KMS-11 (cell line): ENCODE results near the gene RPL27A.

Source experiments
- H2AFZ ChIP-seq: fragments of 200-600 bp; sonication (generic); 2 replicates; pipeline ENCODE4 v1.6.1; 2016; ENCODE audit warnings: antibody characterized with exemption, mixed run types, low read depth
- H3K27ac ChIP-seq: fragments of 200-600 bp; sonication (generic); 2 replicates; pipeline ENCODE4 v1.6.1; 2016; ENCODE audit warnings: mild to moderate bottlenecking, mixed run types
- H3K27me3 ChIP-seq: fragments of 200-600 bp; sonication (generic); 2 replicates; pipeline ENCODE4 v1.6.1; 2017; ENCODE audit warnings: mild to moderate bottlenecking, low read depth, mixed run types, moderate library complexity; ENCODE audit not compliant: insufficient read depth
- H3K36me3 ChIP-seq: fragments of 200-600 bp; sonication (generic); 2 replicates; pipeline ENCODE4 v1.6.1; 2017; ENCODE audit warnings: mild to moderate bottlenecking, mixed run types; ENCODE audit not compliant: insufficient read depth
- H3K4me1 ChIP-seq: fragments of 200-600 bp; sonication (generic); 2 replicates; pipeline ENCODE4 v1.6.1; 2016; ENCODE audit warnings: mild to moderate bottlenecking, low read depth, mixed run types; ENCODE audit not compliant: poor library complexity, severe bottlenecking
- H3K4me2 ChIP-seq: fragments of 200-600 bp; sonication (generic); 2 replicates; pipeline ENCODE4 v1.7.0; 2016; ENCODE audit warnings: mild to moderate bottlenecking, mixed run types
- H3K4me3 ChIP-seq: fragments of 200-600 bp; sonication (generic); IDR thresholded peaks from 2 replicates; pipeline ENCODE4 v1.6.1; 2017; ENCODE audit warnings: low read depth, low read length, mixed read lengths; ENCODE audit not compliant: insufficient read depth
- H3K79me2 ChIP-seq: fragments of 200-600 bp; sonication (generic); 2 replicates; pipeline ENCODE4 v1.6.1; 2016; ENCODE audit warnings: low read depth, mixed run types; ENCODE audit not compliant: insufficient read depth
- H3K9ac ChIP-seq: fragments of 200-600 bp; sonication (generic); 2 replicates; pipeline ENCODE4 v1.6.1; 2016; ENCODE audit warnings: mild to moderate bottlenecking, mixed run types
- H4K20me1 ChIP-seq: fragments of 200-600 bp; sonication (generic); 2 replicates; pipeline ENCODE4 v1.6.1; 2016; ENCODE audit warnings: mild to moderate bottlenecking, mixed run types; ENCODE audit not compliant: insufficient read depth
- TF ChIP-seq, protein P1 (sequence below): fragments of 200-600 bp; sonication (generic); conservative IDR thresholded peaks from 2 replicates; pipeline ENCODE4 v1.6.1; 2017; ENCODE audit warnings: low read depth, mild to moderate bottlenecking, antibody characterized with exemption, low read length, moderate library complexity, mixed read lengths

RPL27A gene

DNA sequence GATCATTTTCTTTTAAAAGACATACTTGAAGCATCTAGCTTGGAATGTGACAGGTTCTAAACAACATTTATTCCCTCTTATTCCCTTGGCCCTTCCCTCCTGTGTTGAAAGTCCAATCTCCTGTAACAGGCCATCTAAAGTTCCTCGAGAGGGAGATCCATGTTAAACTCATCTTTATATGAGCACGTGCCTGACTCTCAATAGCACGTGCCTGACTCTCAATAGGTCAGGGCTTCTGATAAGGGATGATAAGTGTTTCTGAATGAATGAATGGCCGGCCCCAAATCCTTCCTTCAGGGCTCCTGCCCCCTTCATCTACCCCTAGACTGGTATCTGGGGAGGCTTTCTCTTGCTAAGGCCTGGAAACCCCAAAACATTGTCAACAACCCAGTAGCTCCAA lies 27.2 kb downstream of the RPL27A start:
- Histone ChIP-seq H4K20me1 (no peaks in the 10 kb centered on the region), H3K4me1 (no peaks in the 10 kb centered on the region), H3K27ac (no peak overlapping the region), H3K27me3 (no peaks in the 10 kb centered on the region), H2AFZ (no peak overlapping the region), H3K9ac (no peak overlapping the region), H3K4me3 (no peak overlapping the region), H3K4me2 (no peak overlapping the region), H3K36me3 (no peaks in the 10 kb centered on the region), H3K79me2 (no peaks in the 10 kb centered on the region)
- TF ChIP-seq, protein P1, sequence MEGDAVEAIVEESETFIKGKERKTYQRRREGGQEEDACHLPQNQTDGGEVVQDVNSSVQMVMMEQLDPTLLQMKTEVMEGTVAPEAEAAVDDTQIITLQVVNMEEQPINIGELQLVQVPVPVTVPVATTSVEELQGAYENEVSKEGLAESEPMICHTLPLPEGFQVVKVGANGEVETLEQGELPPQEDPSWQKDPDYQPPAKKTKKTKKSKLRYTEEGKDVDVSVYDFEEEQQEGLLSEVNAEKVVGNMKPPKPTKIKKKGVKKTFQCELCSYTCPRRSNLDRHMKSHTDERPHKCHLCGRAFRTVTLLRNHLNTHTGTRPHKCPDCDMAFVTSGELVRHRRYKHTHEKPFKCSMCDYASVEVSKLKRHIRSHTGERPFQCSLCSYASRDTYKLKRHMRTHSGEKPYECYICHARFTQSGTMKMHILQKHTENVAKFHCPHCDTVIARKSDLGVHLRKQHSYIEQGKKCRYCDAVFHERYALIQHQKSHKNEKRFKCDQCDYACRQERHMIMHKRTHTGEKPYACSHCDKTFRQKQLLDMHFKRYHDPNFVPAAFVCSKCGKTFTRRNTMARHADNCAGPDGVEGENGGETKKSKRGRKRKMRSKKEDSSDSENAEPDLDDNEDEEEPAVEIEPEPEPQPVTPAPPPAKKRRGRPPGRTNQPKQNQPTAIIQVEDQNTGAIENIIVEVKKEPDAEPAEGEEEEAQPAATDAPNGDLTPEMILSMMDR, result no peak

DNA sequence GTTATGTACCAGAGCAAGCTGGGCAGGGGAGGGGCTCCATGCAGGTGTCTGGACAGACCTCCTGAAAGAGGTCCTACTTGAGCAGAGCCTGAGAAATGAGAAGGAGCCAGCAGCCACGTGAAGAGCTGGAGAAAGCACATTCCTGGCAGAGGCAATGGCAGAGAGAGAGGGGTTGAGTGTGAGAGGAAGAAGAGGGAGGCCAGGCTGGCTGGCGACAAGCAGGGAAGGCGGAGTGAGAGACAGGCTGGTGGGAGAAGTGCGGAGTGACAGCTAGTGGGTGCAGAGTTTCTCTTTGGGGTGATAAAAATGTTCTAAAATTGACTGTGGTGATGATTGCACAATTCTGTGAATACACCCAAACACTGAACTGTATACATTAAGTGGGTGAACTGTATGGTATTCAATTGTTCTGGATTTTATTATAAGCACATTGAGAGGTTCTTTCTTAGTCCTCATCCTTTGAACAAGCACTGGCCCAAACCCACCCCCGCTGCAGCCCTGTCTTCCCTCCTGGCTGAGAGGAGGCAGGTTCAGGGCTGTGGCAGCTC lies 29.4 kb downstream of the RPL27A start:
- no peaks in the 10 kb centered on the region for H3K36me3 ChIP-seq
- TF ChIP-seq, protein P1, result no peak
- no peaks in the 10 kb centered on the region for H3K4me1 ChIP-seq
- H3K27ac ChIP-seq, result no peak overlapping the region
- no peaks in the 10 kb centered on the region for H4K20me1 ChIP-seq
- no peaks in the 10 kb centered on the region for H3K27me3 ChIP-seq
- H3K4me2 ChIP-seq, result no peak overlapping the region
- no peak overlapping the region for H3K9ac ChIP-seq
- H3K4me3 ChIP-seq, result no peak overlapping the region
- no peaks in the 10 kb centered on the region for H3K79me2 ChIP-seq
- no peak overlapping the region for H2AFZ ChIP-seq

GRCh38 chr11:8712506-8712905 lies 29.9 kb downstream of the RPL27A start:
- TF ChIP-seq, protein P1, result no peak
- H3K4me2 ChIP-seq, result no peak overlapping the region
- H3K4me1 ChIP-seq, result no peaks in the 10 kb centered on the region
- H3K27ac ChIP-seq, result no peak overlapping the region
- no peaks in the 10 kb centered on the region for H4K20me1 ChIP-seq
- no peaks in the 10 kb centered on the region for H3K36me3 ChIP-seq
- H3K27me3 ChIP-seq, result no peaks in the 10 kb centered on the region
- H3K9ac ChIP-seq, result no peak overlapping the region
- H3K4me3 ChIP-seq, result no peak overlapping the region
- H3K79me2 ChIP-seq, result no peaks in the 10 kb centered on the region
- H2AFZ ChIP-seq, result no peak overlapping the region

- Histone ChIP-seq H3K4me2 (no peak overlapping the region), H3K27me3 (no peaks in the 10 kb centered on the region), H3K27ac (no peak overlapping the region), H3K4me1 (no peaks in the 10 kb centered on the region), H3K79me2 (no peaks in the 10 kb centered on the region), H3K4me3 (no peak overlapping the region), H3K9ac (no peak overlapping the region), H3K36me3 (no peaks in the 10 kb centered on the region), H2AFZ (no peak overlapping the region), H4K20me1 (no peaks in the 10 kb centered on the region)
- TF ChIP-seq, protein P1, result no peak
These were observed 31.3 kb downstream of the RPL27A start for GRCh38 chr11:8713760-8714454.
